GM18499 (cell line): ENCODE results near the gene NCAPD2.
"Not testable (repeated sequence)": the region's sequence is repeated elsewhere in the genome, so short reads cannot be mapped to it uniquely, and the experiment has no call there.

Experiments used
- ATAC-seq: cut with Tn5 transposase; IDR thresholded peaks from one replicate; pipeline ENCODE4 v1.9.1; 2021; ENCODE audit warnings: moderate number of reproducible peaks; ENCODE audit not compliant: insufficient read depth, unreplicated experiment

The NCAPD2 gene

GRCh38 chr12:6488240-6488639, 5.7 kb upstream of the NCAPD2 start:
- no peak for ATAC-seq

GRCh38 chr12:6489449-6489848, 4.5 kb upstream of the NCAPD2 start:
- no peak for ATAC-seq

GRCh38 chr12:6490673-6491072, 3.2 kb upstream of the NCAPD2 start:
- not testable (repeated sequence) for ATAC-seq

GRCh38 chr12:6492838-6493496, 935 bp upstream of the NCAPD2 start, which contains the start of gene MRPL51:
Gene MRPL51, minus strand, starts transcription at chr12:6493262. Its CDS starts 126 bp downstream, at chr12:6493136.
- peak; percentile 50 for ATAC-seq

- ATAC-seq: no peak
Observed at GRCh38 chr12:6494258-6494743, 399 bp downstream of the NCAPD2 start.

GRCh38 chr12:6494968-6495367, 1.1 kb downstream of the NCAPD2 start:
- ATAC-seq: no peak

GRCh38 chr12:6497291-6497690, 3.4 kb downstream of the NCAPD2 start:
- ATAC-seq: not testable (repeated sequence)

- no peak for ATAC-seq
Observed at GRCh38 chr12:6500466-6500865, 6.6 kb downstream of the NCAPD2 start.

GRCh38 chr12:6507102-6507998, 13.4 kb downstream of the NCAPD2 start:
- ATAC-seq: no peak

GRCh38 chr12:6508087-6508486, 14.2 kb downstream of the NCAPD2 start:
- no peak for ATAC-seq

GRCh38 chr12:6520186-6520585, 26.3 kb downstream of the NCAPD2 start:
- no peak for ATAC-seq

GRCh38 chr12:6522193-6522592, 28.3 kb downstream of the NCAPD2 start:
- ATAC-seq: no peak

GRCh38 chr12:6523708-6524107, 29.8 kb downstream of the NCAPD2 start:
- ATAC-seq: no peak

GRCh38 chr12:6524648-6525047, 30.7 kb downstream of the NCAPD2 start:
- no peak for ATAC-seq

GRCh38 chr12:6526201-6526600, 32.3 kb downstream of the NCAPD2 start:
- no peak for ATAC-seq

GRCh38 chr12:6526766-6527525, 33.0 kb downstream of the NCAPD2 start:
- no peak for ATAC-seq

GRCh38 chr12:6527711-6528110, 33.8 kb downstream of the NCAPD2 start:
- ATAC-seq: no peak

- no peak for ATAC-seq
Observed at GRCh38 chr12:6528539-6529235, 34.8 kb downstream of the NCAPD2 start.

- ATAC-seq: no peak
Observed at GRCh38 chr12:6529291-6529737, 35.4 kb downstream of the NCAPD2 start.
